Fibroblast of pulmonary artery (primary cell): ENCODE results near the gene SLC16A11.

Source experiments
- DNase-seq: peaks from one replicate; pipeline ENCODE4 v3.0.0-alpha.2; 2010; ENCODE audit warnings: low read depth
- H3K4me3 ChIP-seq: replicated peaks from 2 replicates; pipeline ENCODE4 v1.5.1; 2011; ENCODE audit warnings: low read depth, mild to moderate bottlenecking, control low read depth, low read length, moderate library complexity
- CTCF ChIP-seq: IDR thresholded peaks from 2 replicates; pipeline ENCODE4 v1.5.1; 2011; ENCODE audit warnings: mild to moderate bottlenecking, control low read depth, low read length, inconsistent platforms; ENCODE audit errors: missing control alignments

SLC16A11 gene

GRCh38 chr17:7004398-7005253, 39.3 kb downstream of the SLC16A11 start:
- H3K4me3 ChIP-seq, result no peak overlapping the region
- TF ChIP-seq CTCF, result peak; percentile 68
- DNase-seq, result peak; percentile 69

DNA sequence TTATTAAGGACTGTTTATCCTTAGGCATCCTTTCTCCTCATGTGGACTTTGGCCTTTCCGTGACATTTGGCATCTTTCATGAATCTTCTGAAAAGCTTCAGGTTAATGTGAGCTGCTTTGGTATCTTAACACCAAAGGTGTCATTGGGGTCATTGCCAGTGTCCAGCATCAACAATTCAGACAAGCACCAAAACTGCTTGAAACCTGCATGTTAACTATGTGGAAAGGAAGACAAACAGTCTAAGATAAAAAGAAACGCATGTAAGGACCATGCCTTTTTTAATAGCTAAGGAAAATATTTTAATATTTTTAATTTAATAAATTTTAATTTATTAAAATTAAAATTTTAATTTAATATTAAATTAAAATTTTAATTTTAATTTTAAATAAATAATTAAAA, 40.1 kb downstream of the SLC16A11 start:
- no peak for TF ChIP-seq CTCF
- no peak overlapping the region for H3K4me3 ChIP-seq

DNA sequence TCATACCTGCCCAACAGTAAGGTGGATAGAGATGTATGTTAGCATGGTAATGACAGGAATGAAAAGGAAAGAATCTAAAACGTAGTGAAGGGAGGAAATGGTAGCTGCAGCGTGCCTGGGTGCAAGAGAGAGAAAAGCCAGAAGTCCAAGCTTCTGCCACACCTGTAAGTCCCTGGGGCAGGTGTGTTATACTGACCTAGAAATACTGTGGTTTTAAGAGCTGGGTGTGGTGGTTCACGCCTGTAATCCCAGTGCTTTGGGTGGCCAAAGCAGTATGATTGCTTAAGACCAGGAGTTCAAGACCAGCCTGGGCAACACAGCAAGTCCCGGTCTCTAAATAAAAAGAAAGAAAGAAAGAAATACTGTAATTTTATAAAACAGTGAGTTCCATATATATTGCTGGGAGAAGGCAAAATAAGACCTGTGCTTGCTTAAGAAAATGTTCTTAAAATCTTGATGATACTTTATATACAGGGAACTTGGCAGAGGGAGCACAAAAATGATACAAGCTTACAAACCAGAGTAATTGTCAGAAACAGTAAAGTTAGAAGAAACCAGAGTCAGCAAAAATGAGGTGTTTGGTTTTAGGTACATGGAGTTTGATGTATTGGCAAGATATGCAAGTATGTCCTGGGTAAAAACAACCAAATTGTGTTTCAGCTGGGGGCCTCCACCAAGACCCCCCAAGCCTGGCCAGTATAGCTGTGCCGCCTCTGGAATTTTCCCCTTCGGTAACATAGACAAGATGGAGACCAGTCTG, 41.4 kb downstream of the SLC16A11 start:
- no peak for TF ChIP-seq CTCF
- no peak overlapping the region for H3K4me3 ChIP-seq
- DNase-seq, result no peak

More for the DNA sequence above, 40.1 kb downstream of the SLC16A11 start:
- no peak for DNase-seq

DNA sequence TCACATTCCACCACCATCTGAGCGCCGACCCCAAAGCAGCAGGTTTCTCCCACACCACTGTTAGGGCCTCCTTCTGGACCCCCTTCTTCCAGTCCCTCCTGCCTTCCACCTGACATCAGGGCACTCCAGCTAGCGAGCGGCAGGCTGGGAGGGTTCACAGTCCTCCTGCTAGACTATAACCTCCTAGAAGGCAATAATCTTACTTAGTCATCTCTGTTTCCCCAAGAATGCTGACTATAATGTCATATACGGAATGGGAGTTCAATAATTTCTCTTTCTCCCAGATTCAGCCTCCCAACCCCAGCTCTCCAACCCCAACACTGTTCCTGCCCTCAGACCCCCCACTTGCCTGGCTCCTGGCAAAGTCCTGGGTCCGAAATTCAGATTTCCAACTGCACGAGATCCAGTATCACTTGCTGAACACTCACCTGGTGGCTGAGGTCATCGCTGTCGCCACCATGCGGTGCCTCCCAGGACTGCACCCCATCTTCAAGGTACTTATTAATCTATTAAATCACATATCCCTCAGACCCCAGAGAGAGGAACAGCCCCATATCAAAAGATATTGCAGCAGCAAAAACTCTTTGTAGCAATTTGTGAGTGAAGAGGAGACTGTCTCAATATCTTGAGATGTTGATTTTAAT, 42.5 kb downstream of the SLC16A11 start:
- H3K4me3 ChIP-seq, result no peak overlapping the region
- TF ChIP-seq CTCF, result peak; percentile 72
- peak; percentile 49 for DNase-seq

- no peak for TF ChIP-seq CTCF
- no peak for DNase-seq
- no peak overlapping the region for H3K4me3 ChIP-seq
These were observed 44.9 kb downstream of the SLC16A11 start for GRCh38 chr17:6998855-6999508.

- TF ChIP-seq CTCF, result no peak
- H3K4me3 ChIP-seq, result no peak overlapping the region
- no peak for DNase-seq
These were observed 46.7 kb downstream of the SLC16A11 start for GRCh38 chr17:6997171-6997570.
